ENCODE data around the gene NUMB. TPM values are rescaled to one million over a fixed set of nuclear protein-coding genes. Genes with fewer than 3 reads are reported as not detected.
A peak's percentile ranks its signal among the peaks of the same experiment; 100 is the strongest.

NUMB gene
- total RNA-seq, 1 donor from 2014 or later, result 119 TPM

DNA sequence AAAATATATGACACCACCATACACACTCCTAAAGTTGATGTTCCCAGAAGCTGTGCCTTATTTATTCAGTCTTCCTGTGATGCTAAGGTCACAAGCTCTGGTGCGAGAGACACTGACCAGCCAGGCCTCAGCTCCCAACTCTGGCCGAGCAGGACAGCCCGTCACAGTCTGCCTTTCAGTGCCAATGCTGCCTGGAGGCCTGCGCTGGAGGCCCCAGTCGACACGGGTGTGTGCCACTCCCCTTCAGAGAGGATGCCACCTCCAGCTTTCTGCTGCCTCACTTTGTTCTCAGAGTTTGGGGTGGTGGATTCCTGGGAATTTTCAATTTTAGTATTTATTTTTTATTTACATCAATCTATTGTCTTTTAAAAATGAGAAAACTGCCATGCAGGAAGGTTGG lies 228.3 kb downstream of the NUMB start:
- DNase-seq (ENCODE audit: low spot score), result no peak
- intact Hi-C loops (cut with DNase I), result no loop called here
- ATAC-seq, result no peak

DNA sequence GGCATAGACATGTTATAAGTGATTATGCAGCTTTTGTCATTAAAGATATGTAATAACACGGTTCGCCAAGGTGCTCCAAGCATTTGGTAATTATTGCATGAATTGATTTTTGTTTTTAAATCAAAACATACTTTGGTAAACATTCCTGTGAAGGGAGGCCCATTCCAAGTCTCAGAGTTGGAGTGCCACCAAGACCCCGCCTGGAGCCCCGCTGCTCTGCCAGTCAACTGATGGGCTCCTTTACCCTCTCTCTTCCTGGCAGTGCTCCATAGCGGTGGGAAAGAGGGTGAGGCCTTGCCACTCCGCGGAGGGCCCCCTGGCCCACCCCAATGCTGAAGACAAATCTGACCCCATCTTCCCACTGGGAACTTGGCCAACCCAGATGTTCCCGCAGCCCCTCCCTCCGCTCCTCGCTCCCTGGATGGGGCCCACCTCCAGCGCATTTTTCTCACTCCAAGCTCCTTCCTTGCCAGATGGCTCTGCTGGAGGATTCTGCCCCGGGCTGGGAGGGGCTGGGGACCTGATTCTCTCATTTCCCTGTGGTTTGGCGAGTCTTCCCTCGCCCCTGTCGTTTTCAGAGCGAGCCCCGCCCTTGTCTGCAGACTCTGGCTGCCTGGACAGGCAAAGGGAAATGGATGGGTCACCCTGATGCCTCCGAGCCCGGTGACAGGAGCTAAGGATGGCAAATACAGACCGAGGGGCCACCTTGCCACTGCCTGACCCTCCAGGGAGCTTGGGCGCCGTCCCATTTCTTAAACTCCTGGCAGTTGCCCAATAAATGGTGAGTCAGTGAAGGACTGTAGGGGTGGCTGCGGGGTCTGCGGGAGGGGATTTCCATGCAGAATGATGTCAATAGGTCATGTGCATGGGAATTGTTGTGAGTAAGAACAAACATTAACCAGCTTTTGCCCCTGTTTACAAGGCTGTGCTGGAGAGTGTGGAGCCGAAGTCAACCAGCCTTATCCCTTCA lies 230.2 kb downstream of the NUMB start:
- DNase-seq (ENCODE audit: low spot score) (no peak), ATAC-seq (peak; percentile 85)

DNA sequence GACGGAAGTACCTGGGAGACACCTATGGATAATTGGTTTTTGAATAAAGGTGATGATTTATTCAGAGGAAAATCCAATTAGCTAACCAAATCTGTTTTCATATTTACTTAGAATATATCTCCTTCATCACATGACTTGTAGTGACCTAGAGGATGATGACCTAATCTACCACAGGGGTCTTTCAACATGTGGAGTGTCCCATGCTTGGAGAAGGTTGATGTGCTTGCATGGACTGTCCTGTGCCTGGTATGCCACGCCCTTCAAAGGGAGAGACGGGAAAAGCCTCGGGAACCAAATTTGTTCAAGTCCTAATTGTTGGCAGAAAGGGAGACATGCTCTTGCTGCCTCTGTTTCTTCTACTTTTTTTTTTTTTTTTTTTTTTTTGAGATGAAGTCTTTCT lies 232.8 kb downstream of the NUMB start:
- intact Hi-C loops (cut with DNase I), result no loop called here
- ATAC-seq (no peak), DNase-seq (ENCODE audit: low spot score) (no peak)

More for the DNA sequence above, 230.2 kb downstream of the NUMB start:
- intact Hi-C loops (cut with DNase I), result no loop called here

Other genes with a start within 250 kb of the NUMB start
- 115 TPM for gene PAPLN, start 221.0 kb downstream of the NUMB start, total RNA-seq
- 12.7 TPM for gene RIOX1, start 32.4 kb upstream of the NUMB start, total RNA-seq
- 3.8 TPM for gene ACOT1, start 78.6 kb upstream of the NUMB start, total RNA-seq
- 0.94 TPM for gene HEATR4, start 100.4 kb upstream of the NUMB start, total RNA-seq
- gene ACOT2, start 110.7 kb upstream of the NUMB start, total RNA-seq, result 23.5 TPM
- 0.49 TPM for gene ACOT4, start 133.3 kb upstream of the NUMB start, total RNA-seq
- not detected for gene ACOT6, start 154.0 kb upstream of the NUMB start, total RNA-seq
- gene DNAL1, start 186.4 kb upstream of the NUMB start, total RNA-seq, result 22.3 TPM